Psoas muscle (tissue), 8 donors: ENCODE measurements around the gene SART3. TPM values are rescaled to one million over a fixed set of nuclear protein-coding genes. Genes with fewer than 3 reads are reported as not detected.

Experiments
- ATAC-seq, 4 donors: fragments of 200-7000 bp; cut with Tn5 transposase; one replicate each; pipeline ENCODE4 v1.9.1; 2020; ENCODE audit warnings: moderate library complexity in 3 of 4, mild to moderate bottlenecking in 2 of 4
- DNase-seq, 2 donors: peaks; one replicate each; pipeline ENCODE4 v3.0.0-alpha.2; 2020
- H3K27ac ChIP-seq: fragments of 200-600 bp; one replicate; pipeline ENCODE4 v1.8.0; 2022
- H3K27me3 ChIP-seq, 3 donors: fragments of 200-600 bp in 1 of 3; one replicate each; pipeline versions ENCODE4 v1.6.1 to v1.8.0; 2013 to 2022; ENCODE audit warnings: low read length in 2 of 3, mild to moderate bottlenecking in 2 of 3, moderate library complexity in 1 of 3; ENCODE audit not compliant: insufficient read depth in 3 of 3
- H3K36me3 ChIP-seq, 2 donors: fragments of 200-600 bp in 1 of 2; one replicate each; pipeline versions ENCODE4 v1.6.1 to v1.8.0; 2013 to 2022; ENCODE audit warnings: low read depth in 1 of 2, mild to moderate bottlenecking in 1 of 2, moderate library complexity in 1 of 2; ENCODE audit not compliant: insufficient read depth in 1 of 2
- H3K4me1 ChIP-seq: fragments of 200-600 bp; one replicate; pipeline ENCODE4 v1.8.0; 2022
- H3K4me3 ChIP-seq: fragments of 200-600 bp; one replicate; pipeline ENCODE4 v1.8.0; 2022; ENCODE audit warnings: mild to moderate bottlenecking
- H3K9me3 ChIP-seq: fragments of 200-600 bp; one replicate; pipeline ENCODE4 v1.8.0; 2022
- WGBS, 3 donors: extraction: QIAGEN DNeasy Blood & Tissue Kit; methylation state at CpG; one replicate each; pipeline versions ENCODE4 v1.1.6 to v1.1.7; 2013; 5-methylcytosine and 5-hydroxymethylcytosine counted together
- intact Hi-C, 2 donors: fragments of 100-400 bp; cut with DNase I; formaldehyde crosslinking; loops; one replicate each; pipeline versions ENCODE4 v1.11.0 to v1.14.2; 2022
- polyA plus RNA-seq, 3 donors: library from polyadenylated mRNA; stranded (reverse); fragments of 200-250 nt; gene quantifications; one replicate each; pipeline ENCODE4 v1.2.3, GENCODE V29; 2013
- total RNA-seq, 4 donors: library from RNA; stranded (reverse); fragmentation: NEBNext Ultra II Directional in 2 of 4; extraction: Animal tissue kit (Norgen Biotek cat#: 25700) in 2 of 4; gene quantifications; one replicate each; pipeline versions ENCODE4 v1.2.1 to v1.2.4, GENCODE V29; 2021 to 2023
- TF ChIP-seq, protein P1 (sequence below): fragments of 200-600 bp; IDR thresholded peaks from one replicate; pipeline ENCODE4 v1.8.0; 2022; ENCODE audit warnings: antibody characterized with exemption
- donor health status: healthy with polysubstance abuse.
- donor health status: DM: no; HTN: no; CAD: no; lungs with moderate emphysema.
- donor health status: Bipolar disorder and iron deficiency.
- donor health status: healthy.
- donor health status: DM: yes; HTN: yes; CAD: no.
- donor health status: DM: no; HTN: no; CAD: no.
- donor health status: DM: no; HTN: no; CAD: no.
- donor health status: DM: yes; HTN: yes; CAD: no.

The SART3 gene
- total and polyA plus RNA-seq, 7 donors: 13.4 to 35.3 (median 24.2) TPM

DNA sequence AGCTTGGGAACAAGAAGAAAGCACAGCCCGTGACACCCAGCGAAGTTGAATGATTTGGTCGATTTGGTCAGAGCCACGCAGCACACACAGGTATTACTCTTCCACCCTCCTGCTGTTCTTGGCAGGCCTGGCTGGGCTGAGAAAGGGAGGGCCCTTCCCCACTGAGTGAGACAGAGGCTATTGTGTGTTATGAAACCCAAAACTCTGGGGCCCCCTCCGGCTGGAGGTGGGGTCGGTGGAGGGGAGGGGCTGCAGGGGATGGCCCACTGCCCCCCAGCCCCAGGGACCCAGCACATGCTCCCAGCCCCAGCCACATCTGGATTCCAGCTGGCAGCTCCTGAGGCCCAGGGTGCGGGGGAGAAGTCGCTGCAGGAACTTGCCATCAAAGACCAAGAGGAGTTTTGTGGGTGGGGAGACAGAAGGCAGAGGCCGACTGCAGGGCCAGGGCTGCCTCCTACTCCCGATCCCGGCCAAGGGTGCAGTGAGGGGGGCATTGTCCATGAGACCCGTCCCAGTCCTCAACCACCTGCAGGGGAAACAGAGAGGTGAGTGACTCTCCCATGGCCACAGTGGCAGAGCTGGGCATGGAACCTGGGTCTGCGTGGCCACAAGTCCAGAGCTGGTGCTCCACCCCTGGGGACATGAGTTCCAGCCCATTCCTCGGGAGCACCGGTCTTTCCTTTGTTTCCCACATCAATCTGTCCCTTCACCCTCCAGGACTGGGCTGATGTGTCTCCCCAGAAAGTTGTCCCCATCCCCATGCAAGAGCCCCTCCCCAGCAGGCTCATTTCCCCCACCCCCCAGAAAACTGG is 28.3 kb upstream of the SART3 start:
- no peaks in the 10 kb centered on the region for H3K9me3 ChIP-seq
- no peak for DNase-seq
- no peaks in the 10 kb centered on the region for H3K36me3 ChIP-seq
- H3K27me3 ChIP-seq: no peaks in the 10 kb centered on the region
- intact Hi-C loops: no loop called here
- H3K4me1 ChIP-seq: no peaks in the 10 kb centered on the region
- peak in 1 of 4 donors; percentile 21 for ATAC-seq
- WGBS, 3 donors: 37 to 49% (median 40%) methylated on average over 14 to 15 of the region's 15 CpGs
- H3K27ac ChIP-seq: no peak overlapping the region
- TF ChIP-seq, protein P1, sequence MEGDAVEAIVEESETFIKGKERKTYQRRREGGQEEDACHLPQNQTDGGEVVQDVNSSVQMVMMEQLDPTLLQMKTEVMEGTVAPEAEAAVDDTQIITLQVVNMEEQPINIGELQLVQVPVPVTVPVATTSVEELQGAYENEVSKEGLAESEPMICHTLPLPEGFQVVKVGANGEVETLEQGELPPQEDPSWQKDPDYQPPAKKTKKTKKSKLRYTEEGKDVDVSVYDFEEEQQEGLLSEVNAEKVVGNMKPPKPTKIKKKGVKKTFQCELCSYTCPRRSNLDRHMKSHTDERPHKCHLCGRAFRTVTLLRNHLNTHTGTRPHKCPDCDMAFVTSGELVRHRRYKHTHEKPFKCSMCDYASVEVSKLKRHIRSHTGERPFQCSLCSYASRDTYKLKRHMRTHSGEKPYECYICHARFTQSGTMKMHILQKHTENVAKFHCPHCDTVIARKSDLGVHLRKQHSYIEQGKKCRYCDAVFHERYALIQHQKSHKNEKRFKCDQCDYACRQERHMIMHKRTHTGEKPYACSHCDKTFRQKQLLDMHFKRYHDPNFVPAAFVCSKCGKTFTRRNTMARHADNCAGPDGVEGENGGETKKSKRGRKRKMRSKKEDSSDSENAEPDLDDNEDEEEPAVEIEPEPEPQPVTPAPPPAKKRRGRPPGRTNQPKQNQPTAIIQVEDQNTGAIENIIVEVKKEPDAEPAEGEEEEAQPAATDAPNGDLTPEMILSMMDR: no peak
- no peak overlapping the region for H3K4me3 ChIP-seq

DNA sequence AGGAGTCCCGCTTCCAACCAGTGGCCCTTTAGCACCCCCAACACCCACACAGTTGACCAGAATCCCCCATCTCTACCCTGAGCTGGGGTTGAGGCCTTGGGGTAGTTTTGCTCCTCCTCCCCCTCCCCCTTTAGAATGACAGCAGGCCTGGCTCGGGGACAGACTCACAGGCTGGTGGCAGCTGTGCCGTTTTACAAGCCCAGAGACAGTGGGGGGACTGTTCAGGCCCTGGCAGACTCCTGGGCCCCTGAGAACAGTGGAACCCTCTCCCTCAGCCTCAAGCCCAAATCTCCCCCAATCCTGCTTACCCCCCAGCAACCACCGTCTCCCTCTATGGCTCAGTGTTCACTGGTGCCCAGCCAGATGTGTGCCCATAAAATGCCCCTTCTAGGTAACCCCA is 26.9 kb upstream of the SART3 start:
- Histone ChIP-seq H3K27ac (no peak overlapping the region), H3K9me3 (no peaks in the 10 kb centered on the region), H3K36me3 (no peaks in the 10 kb centered on the region), H3K4me3 (no peak overlapping the region), H3K27me3 (no peaks in the 10 kb centered on the region), H3K4me1 (no peaks in the 10 kb centered on the region)
- DNase-seq: no peak
- 52 to 58% (median 53%) methylated on average over 4 of the region's 4 CpGs for WGBS, 3 donors
- intact Hi-C loops: no loop called here
- TF ChIP-seq, protein P1: no peak
- no peak for ATAC-seq

DNA sequence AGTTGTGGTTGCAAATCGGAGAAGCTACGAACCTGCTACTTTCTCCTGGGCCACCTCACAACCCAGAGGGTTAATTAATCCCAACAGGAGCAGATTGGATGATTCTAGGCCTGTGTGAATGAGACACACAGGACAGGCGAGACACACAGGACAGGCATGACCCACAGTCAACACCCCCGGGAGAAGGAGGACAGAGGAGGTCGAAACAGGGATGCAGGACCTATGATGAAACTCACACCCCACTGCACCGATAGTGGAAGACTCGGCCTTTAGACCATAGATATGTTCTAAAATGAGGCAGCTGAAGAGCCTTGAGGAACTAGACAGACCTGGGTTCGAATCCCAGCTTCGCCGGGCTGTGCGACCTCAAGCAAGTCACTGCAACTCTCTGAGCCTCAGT is 25.3 kb upstream of the SART3 start:
- Histone ChIP-seq H3K36me3 (no peaks in the 10 kb centered on the region), H3K27ac (no peak overlapping the region), H3K4me3 (no peak overlapping the region), H3K9me3 (no peaks in the 10 kb centered on the region), H3K27me3 (no peaks in the 10 kb centered on the region), H3K4me1 (no peaks in the 10 kb centered on the region)
- 92 to 93% (median 92%) methylated on average over 11 of the region's 11 CpGs for WGBS, 3 donors
- DNase-seq: no peak
- ATAC-seq: no peak
- intact Hi-C loops: no loop called here
- TF ChIP-seq, protein P1: no peak

DNA sequence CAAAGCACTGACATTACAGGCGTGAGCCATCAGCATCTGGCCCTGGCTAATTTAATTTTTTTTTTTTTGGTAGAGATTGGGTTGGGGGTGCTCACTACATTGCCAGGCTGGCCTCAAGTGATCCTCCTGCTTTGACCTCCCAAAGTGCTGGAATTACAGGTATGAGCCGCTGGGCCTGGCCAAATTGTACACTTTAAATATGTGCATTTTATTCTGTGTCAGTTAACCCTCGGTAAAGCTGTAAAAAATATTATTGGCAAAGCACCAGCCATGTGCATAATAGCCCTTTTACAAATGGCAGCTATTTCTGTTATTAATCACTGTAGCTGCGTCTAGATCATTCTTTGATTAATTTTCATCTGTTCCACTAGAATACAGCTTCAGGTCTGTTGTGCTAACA is 24.9 kb upstream of the SART3 start:
- Histone ChIP-seq H3K27me3 (no peaks in the 10 kb centered on the region), H3K36me3 (no peaks in the 10 kb centered on the region), H3K9me3 (no peaks in the 10 kb centered on the region), H3K4me3 (no peak overlapping the region), H3K4me1 (no peaks in the 10 kb centered on the region), H3K27ac (no peak overlapping the region)
- ATAC-seq (no peak), DNase-seq (no peak)
- TF ChIP-seq, protein P1: no peak
- intact Hi-C loops: no loop called here
- 53 to 66% (median 58%) methylated on average over 4 of the region's 4 CpGs for WGBS, 3 donors
